ENCODE data around the gene SYT12.

SYT12 gene

DNA sequence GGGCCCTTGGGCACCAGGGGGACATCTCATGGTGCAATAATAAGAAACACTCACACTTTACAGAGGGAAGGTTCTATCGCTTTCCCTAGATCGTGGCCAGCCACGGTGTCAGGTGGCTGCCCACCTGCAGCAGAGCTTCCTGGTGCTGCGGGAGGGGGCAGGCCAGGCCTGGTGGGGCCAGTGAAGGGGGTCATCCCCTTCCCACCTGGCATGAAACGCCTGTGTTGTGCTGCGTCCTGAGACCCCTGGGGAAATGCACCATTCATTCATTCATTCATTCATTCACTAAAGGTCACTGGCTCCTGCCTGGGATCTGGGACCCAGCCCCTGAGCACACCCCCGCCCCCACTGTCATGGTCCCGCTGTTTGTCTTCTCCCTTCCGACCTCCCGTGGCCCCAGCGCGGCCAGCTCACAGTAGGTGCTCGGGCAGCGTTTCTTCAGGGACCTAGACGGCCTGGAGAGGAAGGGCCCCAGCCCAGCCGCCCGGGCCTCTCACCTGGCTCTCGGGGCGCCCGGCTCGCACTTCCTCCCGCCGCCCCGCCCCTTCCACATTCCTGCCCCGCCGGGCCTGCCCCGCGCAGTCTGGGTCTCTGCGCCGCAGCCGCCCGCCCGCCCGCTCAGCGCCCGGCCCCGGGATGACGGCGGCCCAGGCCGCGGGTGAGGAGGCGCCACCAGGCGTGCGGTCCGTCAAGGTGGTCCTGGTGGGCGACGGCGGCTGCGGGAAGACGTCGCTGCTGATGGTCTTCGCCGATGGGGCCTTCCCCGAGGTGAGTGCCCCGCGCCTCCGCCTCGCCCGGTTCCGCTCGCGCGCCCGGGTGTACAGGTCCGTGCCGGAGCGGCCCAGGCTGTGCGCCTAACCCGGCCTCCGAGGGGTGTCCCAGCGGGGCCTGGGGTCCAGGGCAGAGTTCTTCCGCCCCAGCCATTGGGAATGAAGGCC lies 33.6 kb downstream of the SYT12 start, which contains the start of gene RHOD:
Gene RHOD (plus strand): TSS at position 581 of the 938 bp plus-strand sequence. CDS start 56 bp downstream, at position 637.
- no peak for DNase-seq (ENCODE audit: low spot score)

DNA sequence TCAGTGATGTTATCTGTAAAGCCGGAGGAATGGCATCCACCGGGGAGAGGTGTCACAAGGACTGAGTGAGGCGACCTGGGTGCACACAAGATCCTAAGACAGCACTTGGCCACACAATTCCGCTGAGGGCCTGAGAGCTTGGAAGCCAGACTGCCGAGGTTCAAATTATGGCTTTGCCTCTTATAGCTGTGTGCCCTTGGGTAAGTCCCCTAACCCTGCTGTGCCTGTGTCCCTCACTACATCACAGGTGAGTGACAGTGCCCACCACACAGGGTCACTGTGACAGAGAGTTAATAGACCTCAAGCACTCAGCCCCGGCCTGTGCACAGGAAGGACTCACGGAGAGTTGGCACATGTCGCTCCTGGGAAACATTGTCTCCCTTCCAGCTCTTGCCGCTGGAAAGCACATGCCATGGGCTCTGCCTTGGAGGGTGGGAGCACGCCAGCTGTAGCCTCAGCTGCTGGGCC lies 34.3 kb downstream of the SYT12 start:
- no peak for DNase-seq (ENCODE audit: low spot score)

DNA sequence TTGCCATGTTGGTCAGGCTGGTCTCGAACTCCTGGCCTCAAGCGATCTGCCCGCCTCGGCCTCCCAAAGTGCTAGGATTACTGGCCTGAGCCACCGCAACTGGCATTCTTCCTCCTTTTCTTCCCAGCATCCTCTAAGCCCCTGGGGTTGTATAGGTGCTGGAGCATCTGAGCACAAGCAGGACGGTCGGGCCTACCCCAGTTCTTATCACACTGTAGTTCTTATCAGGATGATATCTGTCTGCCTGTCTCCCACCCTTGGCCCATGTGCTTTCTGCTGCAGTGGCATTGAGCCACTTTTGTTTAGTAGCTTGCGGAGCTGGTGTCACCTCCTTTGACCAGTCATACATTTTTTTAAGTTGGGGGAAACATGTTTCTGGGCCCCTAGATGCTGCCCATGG lies 35.6 kb downstream of the SYT12 start:
- DNase-seq (ENCODE audit: low spot score): no peak

DNA sequence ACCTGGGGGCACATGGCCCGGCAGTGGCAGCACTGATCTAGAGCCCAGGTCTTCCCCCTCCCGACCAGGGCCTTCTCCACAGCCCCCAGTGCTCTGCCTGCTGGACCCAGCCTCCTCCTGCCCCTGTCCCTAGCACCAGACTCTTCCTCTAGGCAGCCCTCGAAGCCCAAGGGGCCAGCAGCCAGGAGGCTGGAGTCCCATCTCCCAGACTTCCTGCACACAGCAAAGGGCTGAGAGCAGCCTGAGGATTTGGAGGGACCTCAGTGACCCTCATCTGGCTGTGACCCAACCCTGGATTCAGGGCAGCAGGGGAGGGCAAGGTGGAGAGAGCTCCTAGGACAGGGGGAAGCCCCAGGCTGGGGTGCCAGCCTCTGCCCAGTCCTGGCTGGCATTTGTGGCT lies 36.7 kb downstream of the SYT12 start:
- no peak for DNase-seq (ENCODE audit: low spot score)

DNA sequence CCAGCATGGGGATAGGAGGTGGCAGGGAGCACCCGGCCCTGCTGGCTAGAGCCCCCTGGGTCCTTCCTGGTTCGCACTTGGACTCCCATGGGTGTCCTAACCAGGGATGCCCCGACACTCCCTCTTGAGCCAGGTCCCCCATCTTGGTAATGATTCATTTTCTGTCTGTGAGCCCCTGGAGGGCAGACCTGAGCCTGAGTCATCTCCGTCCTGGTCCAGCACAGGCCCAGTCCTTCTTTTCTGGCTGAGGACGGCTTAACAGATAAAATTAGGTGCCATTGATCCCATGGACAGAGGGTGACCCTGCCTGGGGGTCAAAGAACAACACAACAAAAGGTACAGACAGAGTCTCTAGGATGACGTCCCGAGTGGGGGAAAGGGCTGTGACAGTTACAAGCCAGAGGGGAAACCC lies 37.2 kb downstream of the SYT12 start:
- DNase-seq (ENCODE audit: low spot score): no peak

DNA sequence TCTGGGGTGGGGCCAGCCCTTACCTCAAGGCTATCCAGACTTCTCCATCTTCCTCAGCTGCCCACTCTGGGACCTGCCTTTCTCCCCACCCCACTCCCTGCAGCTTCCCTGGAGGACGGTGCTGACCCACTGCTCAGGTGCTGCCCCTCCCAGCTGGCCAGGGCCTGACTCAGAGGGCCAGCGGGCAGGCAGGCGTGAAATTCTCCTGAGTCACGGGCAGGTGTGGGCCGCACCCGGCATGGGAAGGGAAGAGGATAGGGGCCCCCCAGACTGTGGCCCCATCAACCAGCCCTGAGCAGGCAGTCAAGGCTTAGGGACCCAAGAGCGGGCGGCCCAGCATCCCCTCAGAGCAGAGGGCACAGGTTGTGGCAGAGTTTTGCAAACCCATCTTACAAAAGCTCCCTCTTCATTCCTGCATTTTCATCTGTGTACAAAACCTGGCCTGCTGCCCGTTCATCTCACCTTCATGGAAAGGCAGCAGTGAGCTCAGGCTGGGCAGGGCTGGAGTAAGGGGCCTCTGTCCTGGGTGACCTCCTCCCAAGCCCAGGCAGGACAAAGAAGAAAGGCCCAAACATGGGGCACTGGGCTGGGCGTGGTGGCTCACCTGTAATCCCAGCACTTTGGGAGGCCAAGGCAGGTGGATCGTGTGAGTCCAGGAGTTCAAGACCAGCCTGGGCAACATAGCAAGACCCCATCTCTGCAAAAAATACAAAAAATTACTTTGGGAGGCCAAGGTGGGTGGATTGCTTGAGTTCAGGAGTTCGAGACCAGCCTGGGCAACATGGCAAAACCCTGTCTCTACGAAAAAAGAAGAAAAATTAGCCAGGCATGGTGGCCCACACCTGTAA lies 39.8 kb downstream of the SYT12 start:
- DNase-seq (ENCODE audit: low spot score): no peak

DNA sequence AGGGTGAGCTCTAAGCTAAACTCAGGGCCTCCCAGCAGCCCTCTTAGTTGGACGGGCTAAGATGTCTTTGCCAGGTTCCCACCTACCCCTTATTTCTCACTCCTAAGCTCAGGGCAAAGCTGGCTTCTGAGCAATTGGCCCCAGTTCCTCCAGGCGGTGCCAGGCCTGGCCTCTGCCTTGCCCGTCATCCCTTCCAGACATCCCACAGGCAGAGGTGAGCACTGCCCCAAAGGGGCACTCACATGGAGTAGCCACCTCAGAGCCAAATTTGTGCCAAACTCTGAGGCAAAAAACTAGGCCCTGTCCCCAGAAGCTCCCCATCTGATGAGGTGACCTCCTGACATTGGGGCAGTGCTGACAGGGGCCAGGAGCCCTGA lies 43.4 kb downstream of the SYT12 start:
- no peak for DNase-seq (ENCODE audit: low spot score)

DNA sequence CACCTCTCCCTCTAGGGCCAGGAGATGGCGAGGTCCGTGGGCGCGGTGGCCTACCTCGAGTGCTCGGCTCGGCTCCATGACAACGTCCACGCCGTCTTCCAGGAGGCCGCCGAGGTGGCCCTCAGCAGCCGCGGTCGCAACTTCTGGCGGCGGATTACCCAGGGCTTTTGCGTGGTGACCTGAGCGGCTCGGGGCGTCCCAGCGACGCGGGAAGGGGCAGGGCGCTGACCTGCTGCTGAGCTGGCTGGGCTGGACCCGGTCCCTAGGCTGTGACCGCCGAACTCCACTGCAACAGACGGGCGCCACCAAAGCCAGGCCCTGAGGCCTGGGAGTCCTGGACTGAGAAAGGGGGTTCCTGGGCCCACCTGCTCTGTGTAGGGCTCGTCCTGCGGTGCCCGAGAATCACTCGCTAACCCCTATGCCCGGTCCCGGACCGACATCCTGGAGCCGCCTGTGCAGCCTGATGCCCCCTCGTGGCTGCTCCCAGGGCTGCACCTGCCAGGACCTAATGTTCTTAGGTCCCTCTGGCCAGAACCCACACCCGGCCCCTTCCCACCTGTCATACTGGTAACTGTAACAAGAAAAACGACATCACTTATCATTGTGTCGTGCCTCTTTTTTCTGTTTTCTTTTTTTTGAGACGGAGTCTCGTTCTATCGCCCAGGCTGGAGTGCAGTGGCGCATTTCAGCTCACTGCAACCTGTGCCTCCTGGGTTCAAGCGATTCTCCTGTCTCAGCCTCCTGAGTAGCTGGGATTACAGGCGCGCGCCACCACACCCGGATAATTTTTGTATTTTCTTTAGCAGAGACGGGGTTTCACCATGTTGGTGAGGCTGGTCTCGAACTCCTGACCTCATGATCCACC lies 48.7 kb downstream of the SYT12 start:
- peak; percentile 66 for DNase-seq (ENCODE audit: low spot score)

DNA sequence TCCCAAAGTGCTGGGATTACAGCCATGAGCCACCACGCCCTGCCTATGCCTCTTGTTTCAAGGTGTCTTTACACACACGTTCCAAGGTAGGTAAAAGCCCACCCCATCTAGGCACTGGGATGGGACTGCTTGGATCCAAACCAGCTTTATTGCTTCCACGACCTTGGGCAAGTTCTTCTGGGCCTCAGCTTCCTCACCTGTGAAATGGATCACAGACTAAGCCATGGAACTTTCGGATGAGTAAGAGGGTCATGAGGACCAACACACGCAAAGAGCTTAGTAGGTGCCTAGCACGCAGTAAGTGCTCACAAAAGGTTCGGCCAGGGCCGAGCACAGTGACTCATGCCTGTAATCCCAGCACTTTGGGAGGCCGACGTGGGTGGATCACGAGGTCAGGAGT lies 49.4 kb downstream of the SYT12 start:
- DNase-seq (ENCODE audit: low spot score): no peak

DNA sequence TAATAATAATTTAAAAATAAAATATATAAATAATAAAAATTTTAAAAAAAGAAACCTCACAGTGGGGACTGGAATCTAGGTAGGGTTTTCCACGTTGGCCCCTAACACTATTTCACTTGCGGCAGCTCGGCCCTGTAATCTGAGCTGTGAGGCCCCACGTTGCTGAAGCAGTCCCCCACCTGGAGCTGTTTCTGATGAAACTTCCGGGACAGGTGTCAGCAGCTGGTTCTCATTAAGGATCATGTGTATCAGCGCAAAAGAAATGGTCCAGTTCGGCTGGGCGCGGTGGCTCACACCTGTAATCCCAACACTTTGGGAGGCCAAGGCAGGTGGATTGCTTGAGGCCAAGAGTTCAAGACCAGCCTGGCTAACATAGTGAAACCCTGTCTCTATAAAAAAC lies 51.0 kb downstream of the SYT12 start:
- no peak for DNase-seq (ENCODE audit: low spot score)

DNA sequence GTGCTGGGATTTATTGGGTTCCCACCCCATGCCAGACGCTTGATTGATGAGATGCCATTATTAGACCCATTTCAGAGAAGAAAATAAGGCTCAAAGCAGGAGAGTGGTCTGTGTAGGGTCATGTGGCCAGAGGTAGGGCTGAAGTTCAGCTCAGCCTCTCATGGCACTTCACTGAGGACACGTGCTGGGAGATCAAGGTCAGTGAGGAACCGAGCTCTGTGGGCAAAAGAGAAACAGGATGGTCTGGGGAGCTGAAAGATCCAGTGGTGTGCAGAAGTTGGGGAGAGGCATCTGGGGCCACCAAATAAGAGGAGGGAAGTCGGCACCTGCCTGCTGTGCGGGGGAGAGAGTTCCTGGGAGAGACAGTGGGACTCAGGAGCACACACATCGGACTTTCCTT lies 53.3 kb downstream of the SYT12 start:
- no peak for DNase-seq (ENCODE audit: low spot score)

DNA sequence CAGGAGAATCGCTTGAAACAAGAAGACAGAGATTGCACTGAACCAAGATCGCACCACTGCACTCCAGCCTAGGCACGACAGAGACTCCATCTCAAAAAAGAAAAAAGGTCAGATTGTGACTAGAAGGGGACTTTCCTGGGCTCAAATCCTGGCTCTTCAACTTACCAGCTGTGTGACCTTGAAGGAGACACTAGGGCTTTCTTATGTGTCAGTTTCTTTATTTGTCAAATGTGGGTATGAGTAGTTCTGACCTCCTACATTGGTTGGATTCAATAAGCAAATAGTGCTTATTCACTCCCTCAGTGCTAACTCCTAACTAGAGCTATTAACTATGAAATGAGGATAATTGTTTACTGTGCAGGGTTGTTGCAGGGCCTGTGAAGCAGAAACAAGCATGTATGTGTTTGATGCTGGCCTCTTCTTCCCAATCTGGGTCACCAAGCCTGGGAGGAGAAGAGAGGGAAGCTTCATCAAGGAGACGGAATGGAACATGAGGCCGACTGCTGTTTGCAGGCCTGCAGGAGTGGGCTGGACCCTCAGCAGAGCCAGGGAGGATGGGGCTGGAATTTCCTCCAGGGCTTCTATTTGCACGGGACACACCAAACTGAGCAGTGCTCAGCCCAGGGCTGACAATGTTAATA lies 56.3 kb downstream of the SYT12 start:
- no peak for DNase-seq (ENCODE audit: low spot score)

DNA sequence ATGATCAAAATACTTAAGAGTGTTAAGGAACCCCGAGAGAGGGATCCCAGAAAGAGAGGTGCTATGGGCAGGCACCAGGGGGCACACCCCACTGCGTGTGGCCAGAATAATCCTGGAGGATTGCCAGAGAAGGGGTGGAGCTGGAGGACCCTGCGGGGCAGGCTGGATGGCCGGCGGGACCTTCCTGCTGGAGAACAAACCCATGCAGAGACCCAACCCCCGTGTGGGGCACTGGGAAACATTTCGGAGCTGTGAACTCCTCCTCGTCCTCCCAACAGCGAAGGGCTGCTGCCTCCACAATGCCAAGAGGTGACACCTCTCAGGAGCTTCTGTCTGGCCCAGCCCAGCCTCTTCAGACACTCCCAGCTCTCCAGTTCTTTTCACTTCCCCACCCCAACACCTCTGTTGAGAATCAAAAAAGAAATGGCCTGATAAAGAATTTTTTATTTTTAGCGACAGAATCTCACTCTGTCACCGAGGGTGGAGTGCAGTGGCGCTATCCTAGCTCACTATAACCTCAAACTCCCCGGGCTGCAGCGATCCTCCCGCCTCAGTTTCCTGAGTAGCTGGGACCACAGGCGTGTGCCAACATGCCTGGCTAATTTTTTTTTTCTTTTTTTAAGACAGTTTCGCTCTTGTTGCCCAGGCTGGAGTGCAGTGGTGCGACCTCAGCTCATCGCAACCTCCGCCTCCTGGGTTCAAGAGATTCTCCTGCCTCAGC lies 59.3 kb downstream of the SYT12 start:
- no peak for DNase-seq (ENCODE audit: low spot score)

DNA sequence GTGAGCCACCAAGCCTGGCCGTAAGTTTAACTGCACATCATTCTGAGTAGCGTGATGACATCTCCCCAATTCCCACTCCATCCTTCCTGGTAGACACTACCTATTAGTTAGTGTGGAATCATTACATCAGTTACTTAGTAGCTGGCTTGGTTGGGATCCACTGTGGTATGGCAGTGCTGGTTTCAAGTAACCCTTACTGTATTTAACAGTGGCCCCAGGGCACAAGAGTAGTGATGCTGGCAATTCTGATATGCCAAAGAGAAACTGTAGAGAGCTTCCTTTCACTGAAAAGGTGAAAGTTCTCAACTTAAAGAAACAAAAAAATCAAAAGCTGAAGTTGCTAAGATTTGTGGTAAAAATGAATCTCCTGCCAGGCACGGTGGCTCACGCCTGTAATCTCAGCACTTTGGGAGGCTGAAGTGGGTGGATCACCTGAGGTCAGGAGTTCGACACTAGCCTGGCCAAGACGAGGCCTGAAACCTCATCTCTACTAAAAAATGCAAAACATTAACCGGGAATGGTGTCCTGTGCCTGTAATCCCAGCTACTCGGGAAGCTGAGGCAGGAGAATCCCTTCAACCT lies 60.9 kb downstream of the SYT12 start:
- no peak for DNase-seq (ENCODE audit: low spot score)

DNA sequence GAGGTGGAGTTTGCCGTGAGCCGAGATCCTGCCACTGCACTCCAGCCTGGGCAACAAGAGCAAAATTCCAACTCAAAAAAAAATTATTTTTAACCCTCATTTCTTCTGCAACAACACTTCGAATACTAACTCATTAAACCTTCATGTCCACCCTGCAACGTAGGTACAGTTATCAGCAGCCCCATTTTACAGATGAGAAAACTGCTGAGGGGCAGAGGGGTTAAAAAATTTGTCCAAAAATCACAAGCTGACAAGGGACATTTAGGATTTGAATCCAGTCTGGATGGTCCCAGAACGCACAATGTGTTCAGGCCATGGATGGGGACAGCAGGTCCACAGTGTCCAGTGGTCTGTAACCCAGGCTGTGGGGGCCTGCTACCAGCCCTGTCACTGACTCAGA lies 62.7 kb downstream of the SYT12 start:
- DNase-seq (ENCODE audit: low spot score): no peak

DNA sequence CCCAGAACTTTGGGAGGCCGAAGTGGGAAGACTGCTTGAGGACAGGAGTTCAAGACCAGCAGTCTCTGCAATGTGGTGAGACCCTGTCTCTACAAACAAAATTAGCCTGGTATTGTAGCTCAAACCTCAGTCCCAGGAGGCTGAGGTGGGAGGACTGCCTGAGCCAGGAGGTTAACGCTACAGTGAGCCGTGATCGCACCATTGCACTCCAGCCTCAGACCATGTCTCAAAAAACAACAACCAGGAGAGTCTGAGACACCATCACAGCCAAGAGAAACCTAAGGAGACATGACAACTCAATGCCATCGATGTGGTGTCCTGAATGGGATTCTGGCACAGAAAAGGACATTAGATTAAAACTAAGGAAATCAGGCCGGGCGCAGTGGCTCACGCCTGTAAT lies 67.8 kb downstream of the SYT12 start:
- no peak for DNase-seq (ENCODE audit: low spot score)

DNA sequence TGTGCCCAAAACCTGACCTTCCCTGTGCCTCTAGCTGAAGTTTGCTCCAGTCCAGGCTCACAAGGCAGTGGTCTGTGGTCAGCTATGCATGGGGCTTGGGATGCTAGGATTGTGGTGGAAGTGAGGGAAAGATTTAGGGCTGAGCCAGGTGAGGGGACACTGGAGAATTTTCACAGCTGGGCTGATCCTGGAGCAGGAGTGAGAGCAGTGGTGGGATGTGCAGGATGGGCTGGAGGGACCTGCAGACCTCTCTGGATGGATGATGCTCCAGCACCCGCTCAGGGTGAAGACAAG lies 72.2 kb downstream of the SYT12 start:
- no peak for DNase-seq (ENCODE audit: low spot score)

DNA sequence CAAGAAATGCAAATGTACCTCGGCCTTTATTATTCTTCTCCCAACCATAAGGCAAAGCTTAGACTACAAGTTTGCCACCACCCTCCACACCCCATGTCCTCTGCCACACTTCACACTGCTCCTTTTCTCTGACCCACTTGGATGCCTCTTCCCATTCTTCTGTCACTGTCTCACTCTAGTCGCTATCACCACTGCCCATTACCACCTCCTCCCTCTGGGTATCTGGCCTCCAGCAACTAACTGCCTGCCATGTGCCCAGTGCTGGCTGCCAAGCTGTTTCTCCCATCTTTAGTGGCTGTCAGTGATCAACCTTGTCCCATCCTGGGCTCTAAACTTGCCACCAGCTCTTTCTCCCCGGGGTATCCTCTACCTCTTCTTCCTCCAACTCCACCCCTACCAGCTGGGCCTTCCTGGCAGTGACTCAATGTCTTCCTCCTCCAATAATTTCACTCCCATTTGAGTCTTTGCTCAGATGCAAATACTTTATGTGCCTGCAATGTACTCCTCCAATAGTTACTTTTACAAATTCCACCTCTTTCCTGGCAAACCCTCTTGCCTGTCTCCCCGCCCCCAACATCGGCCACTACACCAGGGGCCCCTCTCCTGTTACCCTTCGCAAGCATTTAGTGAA lies 76.0 kb downstream of the SYT12 start:
- no peak for DNase-seq (ENCODE audit: low spot score)

DNA sequence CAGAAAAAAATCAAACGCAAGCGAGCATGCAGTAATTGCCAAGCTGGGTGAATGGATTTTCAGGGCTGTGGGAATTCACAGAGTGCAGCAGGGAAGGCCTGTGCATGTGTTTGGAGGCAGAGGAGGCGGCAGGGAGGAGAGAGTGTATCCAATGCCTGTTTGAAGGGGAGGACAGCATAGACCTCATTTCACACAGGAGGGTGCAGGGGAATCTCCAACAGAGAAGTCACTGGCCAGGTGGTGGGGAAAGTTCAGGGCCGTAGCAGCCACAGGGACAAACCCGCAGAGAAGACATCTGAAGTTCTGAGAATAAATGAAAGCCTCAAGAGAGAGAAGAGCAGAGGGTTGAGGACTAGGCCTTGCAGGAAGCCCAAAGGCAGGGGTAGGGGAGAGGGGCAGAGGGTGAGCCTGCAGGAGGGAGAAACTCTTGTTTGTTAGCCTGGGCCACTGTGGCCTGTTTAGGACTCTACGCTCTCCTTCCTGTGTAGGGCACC lies 76.9 kb downstream of the SYT12 start:
- no peak for DNase-seq (ENCODE audit: low spot score)
